K562 (cell line): ENCODE results near the gene IGDCC3. TPM values are rescaled to one million over a fixed set of nuclear protein-coding genes. Genes with fewer than 3 reads are reported as not detected.

Experiments
- ARID2 ChIP-seq: fragments of 450-650 bp; IDR thresholded peaks from 2 replicates; pipeline ENCODE4 v1.6.1; 2017; ENCODE audit warnings: antibody characterized with exemption, mild to moderate bottlenecking
- ATF7 ChIP-seq: fragments of 450-650 bp; IDR thresholded peaks from 2 replicates; pipeline ENCODE4 v1.7.1; 2014; ENCODE audit warnings: mild to moderate bottlenecking, moderate library complexity
- BRF1 ChIP-seq: IDR thresholded peaks from 3 replicates; pipeline ENCODE4 v1.6.1; 2011; ENCODE audit warnings: borderline replicate concordance, mild to moderate bottlenecking; ENCODE audit not compliant: insufficient read length; ENCODE audit errors: extremely low read depth
- HBP1 ChIP-seq: fragments of 450-650 bp; formaldehyde crosslinking; IDR thresholded peaks from 2 replicates; pipeline ENCODE4 v1.4.0; 2022; ENCODE audit warnings: missing genetic modification characterization
- HMBOX1 ChIP-seq: sonication (generic); IDR thresholded peaks from 2 replicates; pipeline ENCODE4 v1.6.1; 2016
- MAX ChIP-seq: sonication (generic); formaldehyde crosslinking; IDR thresholded peaks from 2 replicates; pipeline ENCODE4 v1.9.0; 2022; ENCODE audit warnings: mild to moderate bottlenecking, missing genetic modification reagents
- NCOA2 ChIP-seq, 2 experiments: fragments of 450-650 bp; IDR thresholded peaks; 2 replicates each; pipeline ENCODE4 v1.6.1; 2018; ENCODE audit warnings: mild to moderate bottlenecking in 2 of 2, moderate library complexity in 1 of 2; ENCODE audit not compliant: partially characterized antibody in 2 of 2
- PTTG1 ChIP-seq: fragments of 450-650 bp; IDR thresholded peaks from 2 replicates; pipeline ENCODE4 v1.6.1; 2016; ENCODE audit warnings: low read depth, mild to moderate bottlenecking, missing genetic modification characterization, missing compliant biosample characterization
- RAD51 ChIP-seq: fragments of 450-650 bp; IDR thresholded peaks from 2 replicates; pipeline ENCODE4 v1.7.1; 2016; ENCODE audit warnings: low read depth, mild to moderate bottlenecking, borderline replicate concordance
- SUPT5H ChIP-seq: fragments of 450-650 bp; IDR thresholded peaks from 2 replicates; pipeline ENCODE4 v1.6.1; 2016
- TEAD2 ChIP-seq: fragments of 450-650 bp; IDR thresholded peaks from 2 replicates; pipeline ENCODE4 v1.6.1; 2016; ENCODE audit warnings: missing genetic modification characterization, control low read depth, missing compliant biosample characterization
- XRCC4 ChIP-seq: IDR thresholded peaks from one replicate; pipeline ENCODE4 v1.6.1; 2011; ENCODE audit not compliant: insufficient read depth, insufficient read length; ENCODE audit errors: extremely low read depth
- ZBTB1 ChIP-seq: sonication (generic); formaldehyde crosslinking; IDR thresholded peaks from 2 replicates; pipeline ENCODE4 v1.8.1; 2023; ENCODE audit warnings: missing genetic modification reagents, low read depth, mild to moderate bottlenecking, borderline replicate concordance
- ZNF146 ChIP-seq: IDR thresholded peaks from one replicate; pipeline ENCODE4 v1.6.1; 2018; ENCODE audit warnings: missing compliant biosample characterization; ENCODE audit not compliant: unreplicated experiment
- ZNF274 ChIP-seq: IDR thresholded peaks from 2 replicates; pipeline ENCODE4 v1.6.1; 2011; ENCODE audit warnings: low read depth, mild to moderate bottlenecking, low read length, moderate library complexity, borderline replicate concordance
- ZNF324 ChIP-seq: fragments of 250-450 bp; sonication (Bioruptor Pico); IDR thresholded peaks from 2 replicates; pipeline ENCODE4 v1.4.0; 2020; ENCODE audit warnings: mild to moderate bottlenecking
- ZNF436 ChIP-seq: fragments of 250-450, 450-650 bp; sonication (Bioruptor Pico); formaldehyde crosslinking; IDR thresholded peaks from 2 replicates; pipeline ENCODE4 v1.7.0; 2020; ENCODE audit warnings: mild to moderate bottlenecking
- ZNF551 ChIP-seq: fragments of 250-450 bp; sonication (Bioruptor Pico); IDR thresholded peaks from 2 replicates; pipeline ENCODE4 v1.5.0; 2021; ENCODE audit warnings: mild to moderate bottlenecking, moderate library complexity
- polyA plus RNA-seq, 8 experiments: library from polyadenylated mRNA; depleted of rRNA in 4 of 8; stranded (reverse) in 5 of 8; unstranded in 3 of 8; fragments of >200 nt; fragmentation: Nextera tagmentation in 2 of 8; fragmentation: Illumina TruSeq in 1 of 8; extraction: Ambion mirVana in 2 of 8; extraction: Trizol in 1 of 8; gene quantifications; 2 replicates each; pipeline versions ENCODE4 v1.2.1 to v1.2.3, GENCODE V29; 2011 to 2014; ENCODE audit warnings: inconsistent platforms in 1 of 8, missing spikeins in 1 of 8
- total RNA-seq, 7 experiments: library from RNA; depleted of rRNA in 6 of 7; stranded (reverse); fragments of >200 nt in 6 of 7; fragmentation: Illumina TruSeq in 2 of 7; extraction: Trizol in 2 of 7; gene quantifications; 2 replicates each; pipeline versions ENCODE4 v1.2.1 to v1.2.3, GENCODE V29; 2011 to 2021; ENCODE audit warnings: low replicate concordance in 1 of 7
- TF ChIP-seq, protein P1 (sequence below): fragments of 450-650 bp; conservative IDR thresholded peaks from 2 replicates; pipeline ENCODE4 v1.6.1; 2016; ENCODE audit warnings: missing genetic modification characterization, low read depth, mild to moderate bottlenecking, control low read depth, missing compliant biosample characterization
- TF ChIP-seq, protein P2 (sequence below): fragments of 200-800 bp; sonication (Bioruptor generic); IDR thresholded peaks from 2 replicates; pipeline ENCODE4 v1.6.1; 2017; ENCODE audit warnings: missing genetic modification characterization, missing compliant biosample characterization
- TF ChIP-seq, protein P3 (sequence below): IDR thresholded peaks from 3 replicates; pipeline ENCODE4 v1.6.1; 2011; ENCODE audit warnings: borderline replicate concordance, mild to moderate bottlenecking; ENCODE audit not compliant: insufficient read length, insufficient read depth

Gene IGDCC3
- total and polyA plus RNA-seq, 9 of the 15 experiments (the other 6 are each of a cell fraction or from before 2014, with no cell fraction given): not detected

DNA sequence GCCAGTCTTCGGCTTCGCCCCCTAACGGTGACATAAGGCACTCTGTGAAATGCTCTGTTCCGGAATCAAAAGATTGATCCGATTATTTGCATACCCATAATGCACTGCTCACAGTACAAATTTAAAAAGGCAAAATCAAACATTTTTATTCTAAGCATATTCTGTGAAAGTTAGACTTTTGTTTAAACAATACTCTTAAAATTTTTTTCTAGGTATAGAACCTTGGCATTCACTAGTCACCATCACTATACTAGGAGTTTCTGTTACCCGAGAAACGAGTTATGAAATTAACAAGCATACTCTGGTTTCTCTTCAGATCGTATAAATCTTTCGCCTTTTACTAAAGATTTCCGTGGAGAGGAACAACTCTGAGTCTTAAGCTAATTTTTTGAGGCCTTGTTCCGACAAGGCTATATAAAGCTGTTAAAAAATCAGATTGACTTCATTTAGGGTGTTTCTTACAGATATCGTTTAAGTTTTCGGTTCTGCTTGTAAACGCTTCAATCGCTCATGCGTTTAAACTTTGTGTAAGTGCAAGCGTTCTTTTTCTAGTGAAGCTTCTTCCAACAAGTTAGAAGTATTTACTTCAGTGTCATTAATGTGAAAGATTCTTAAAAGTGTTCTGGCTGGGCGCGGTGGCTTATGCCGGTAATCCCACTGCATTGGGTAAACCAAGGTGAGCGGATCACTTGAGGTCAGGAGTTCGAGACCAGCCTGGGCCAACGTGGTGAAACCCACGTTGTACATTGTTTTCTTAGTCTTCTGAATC lies 73.2 kb downstream of the IGDCC3 start, which contains the start of gene RNU5B-1 (continued):
- TF ChIP-seq, protein P1, sequence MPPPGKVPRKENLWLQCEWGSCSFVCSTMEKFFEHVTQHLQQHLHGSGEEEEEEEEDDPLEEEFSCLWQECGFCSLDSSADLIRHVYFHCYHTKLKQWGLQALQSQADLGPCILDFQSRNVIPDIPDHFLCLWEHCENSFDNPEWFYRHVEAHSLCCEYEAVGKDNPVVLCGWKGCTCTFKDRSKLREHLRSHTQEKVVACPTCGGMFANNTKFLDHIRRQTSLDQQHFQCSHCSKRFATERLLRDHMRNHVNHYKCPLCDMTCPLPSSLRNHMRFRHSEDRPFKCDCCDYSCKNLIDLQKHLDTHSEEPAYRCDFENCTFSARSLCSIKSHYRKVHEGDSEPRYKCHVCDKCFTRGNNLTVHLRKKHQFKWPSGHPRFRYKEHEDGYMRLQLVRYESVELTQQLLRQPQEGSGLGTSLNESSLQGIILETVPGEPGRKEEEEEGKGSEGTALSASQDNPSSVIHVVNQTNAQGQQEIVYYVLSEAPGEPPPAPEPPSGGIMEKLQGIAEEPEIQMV (tag): no peak
- TF ChIP-seq XRCC4: no peak
- peak; percentile 27 for TF ChIP-seq ZNF146 (CRISPR knock-in tag)
- no peak for TF ChIP-seq TEAD2
- no peak for TF ChIP-seq PTTG1 (tag)
- TF ChIP-seq, protein P2, sequence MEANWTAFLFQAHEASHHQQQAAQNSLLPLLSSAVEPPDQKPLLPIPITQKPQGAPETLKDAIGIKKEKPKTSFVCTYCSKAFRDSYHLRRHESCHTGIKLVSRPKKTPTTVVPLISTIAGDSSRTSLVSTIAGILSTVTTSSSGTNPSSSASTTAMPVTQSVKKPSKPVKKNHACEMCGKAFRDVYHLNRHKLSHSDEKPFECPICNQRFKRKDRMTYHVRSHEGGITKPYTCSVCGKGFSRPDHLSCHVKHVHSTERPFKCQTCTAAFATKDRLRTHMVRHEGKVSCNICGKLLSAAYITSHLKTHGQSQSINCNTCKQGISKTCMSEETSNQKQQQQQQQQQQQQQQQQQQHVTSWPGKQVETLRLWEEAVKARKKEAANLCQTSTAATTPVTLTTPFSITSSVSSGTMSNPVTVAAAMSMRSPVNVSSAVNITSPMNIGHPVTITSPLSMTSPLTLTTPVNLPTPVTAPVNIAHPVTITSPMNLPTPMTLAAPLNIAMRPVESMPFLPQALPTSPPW (CRISPR knock-in tag): peak; percentile 72
- TF ChIP-seq HBP1: peak; percentile 99
- TF ChIP-seq MAX (CRISPR knock-in tag): 0 out of 2 replicates have a peak, but pooled peaks have one; percentile 43
- TF ChIP-seq ZNF551 (CRISPR knock-in tag): peak; percentile 96
- no peak for TF ChIP-seq ARID2
- TF ChIP-seq, protein P3, sequence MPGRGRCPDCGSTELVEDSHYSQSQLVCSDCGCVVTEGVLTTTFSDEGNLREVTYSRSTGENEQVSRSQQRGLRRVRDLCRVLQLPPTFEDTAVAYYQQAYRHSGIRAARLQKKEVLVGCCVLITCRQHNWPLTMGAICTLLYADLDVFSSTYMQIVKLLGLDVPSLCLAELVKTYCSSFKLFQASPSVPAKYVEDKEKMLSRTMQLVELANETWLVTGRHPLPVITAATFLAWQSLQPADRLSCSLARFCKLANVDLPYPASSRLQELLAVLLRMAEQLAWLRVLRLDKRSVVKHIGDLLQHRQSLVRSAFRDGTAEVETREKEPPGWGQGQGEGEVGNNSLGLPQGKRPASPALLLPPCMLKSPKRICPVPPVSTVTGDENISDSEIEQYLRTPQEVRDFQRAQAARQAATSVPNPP: no peak
- TF ChIP-seq HMBOX1: peak; percentile 98
- peak; percentile 100 for TF ChIP-seq SUPT5H
- TF ChIP-seq BRF1: no peak
- peak; percentile 81 for TF ChIP-seq ATF7
- peak in 1 of 2 experiments; percentile 15 for TF ChIP-seq NCOA2 (IDR thresholded peaks at IDR 0.05; ENCODE audit: partially characterized antibody in 2 of 2)
- peak; percentile 26; the same call in 1 of the 2 replicates for TF ChIP-seq ZNF274
- TF ChIP-seq ZNF324 (CRISPR knock-in tag): peak; percentile 60; the same call in 1 of the 2 replicates
- TF ChIP-seq RAD51: peak; percentile 52; the same call in 1 of the 2 replicates
- TF ChIP-seq ZBTB1: no peak
- TF ChIP-seq ZNF436 (CRISPR knock-in tag): peak; percentile 93
